ENCODE measurements around the gene NSD1.
"Not testable (repeated sequence)": the region's sequence is repeated elsewhere in the genome, so short reads cannot be mapped to it uniquely, and the experiment has no call there.

NSD1 gene

GRCh38 chr5:177232761-177233160 is 99.2 kb downstream of the NSD1 start:
- H3K27ac Mint-ChIP-seq = no peak overlapping the region
- no peak for ATAC-seq (replicated peaks)
- no peak for DNase-seq

GRCh38 chr5:177233206-177233605 is 99.6 kb downstream of the NSD1 start:
- no peak for DNase-seq
- H3K27ac Mint-ChIP-seq = no peak overlapping the region
- H3K9me3 Mint-ChIP-seq = no peaks in the 10 kb centered on the region
- peaks cover 7 to 17% of the 10 kb centered on the region in 2 donors for H3K4me1 Mint-ChIP-seq
- ATAC-seq (replicated peaks) = no peak
- peaks cover 20 to 29% of the 10 kb centered on the region in 2 donors for H3K36me3 Mint-ChIP-seq
- no peaks in the 10 kb centered on the region for H3K27me3 Mint-ChIP-seq
- H3K4me3 Mint-ChIP-seq = no peak overlapping the region

More at GRCh38 chr5:177232761-177233160, 99.2 kb downstream of the NSD1 start:
- H3K27me3 Mint-ChIP-seq = no peaks in the 10 kb centered on the region
- H3K9me3 Mint-ChIP-seq = no peaks in the 10 kb centered on the region
- no peak overlapping the region for H3K4me3 Mint-ChIP-seq
- H3K36me3 Mint-ChIP-seq = peaks cover 16 to 26% of the 10 kb centered on the region in 2 donors
- peaks cover 7 to 17% of the 10 kb centered on the region in 2 donors for H3K4me1 Mint-ChIP-seq

GRCh38 chr5:177233802-177234201 is 100.2 kb downstream of the NSD1 start:
- peaks cover 7 to 17% of the 10 kb centered on the region in 2 donors for H3K4me1 Mint-ChIP-seq
- no peak overlapping the region for H3K27ac Mint-ChIP-seq
- H3K9me3 Mint-ChIP-seq = no peaks in the 10 kb centered on the region
- no peaks in the 10 kb centered on the region for H3K27me3 Mint-ChIP-seq
- ATAC-seq (replicated peaks) (no peak), DNase-seq (no peak)
- H3K36me3 Mint-ChIP-seq = peaks cover 22 to 32% of the 10 kb centered on the region in 2 donors
- H3K4me3 Mint-ChIP-seq = no peak overlapping the region

GRCh38 chr5:177234841-177235240 is 101.3 kb downstream of the NSD1 start:
- H3K9me3 Mint-ChIP-seq = no peaks in the 10 kb centered on the region
- peaks cover 20 to 25% of the 10 kb centered on the region in 2 donors for H3K36me3 Mint-ChIP-seq
- H3K4me1 Mint-ChIP-seq = peaks cover 4 to 11% of the 10 kb centered on the region in 2 donors
- no peak overlapping the region for H3K27ac Mint-ChIP-seq
- H3K27me3 Mint-ChIP-seq = no peaks in the 10 kb centered on the region
- H3K4me3 Mint-ChIP-seq = no peak overlapping the region
- DNase-seq = no peak
- ATAC-seq (replicated peaks) = no peak

- H3K4me3 Mint-ChIP-seq = no peak overlapping the region
- no peaks in the 10 kb centered on the region for H3K4me1 Mint-ChIP-seq
- peaks cover 29 to 30% of the 10 kb centered on the region in 2 donors for H3K36me3 Mint-ChIP-seq
- H3K27me3 Mint-ChIP-seq = no peaks in the 10 kb centered on the region
- no peak overlapping the region for H3K27ac Mint-ChIP-seq
- H3K9me3 Mint-ChIP-seq = no peaks in the 10 kb centered on the region
- ATAC-seq (replicated peaks) (no peak), DNase-seq (no peak)
Observed at GRCh38 chr5:177241768-177242167, 108.2 kb downstream of the NSD1 start.

- H3K27me3 Mint-ChIP-seq = no peaks in the 10 kb centered on the region
- no peaks in the 10 kb centered on the region for H3K9me3 Mint-ChIP-seq
- no peaks in the 10 kb centered on the region for H3K4me1 Mint-ChIP-seq
- ATAC-seq (replicated peaks) = no peak
- peaks cover 34 to 35% of the 10 kb centered on the region in 2 donors for H3K36me3 Mint-ChIP-seq
- H3K4me3 Mint-ChIP-seq = no peak overlapping the region
- no peak for DNase-seq
- no peak overlapping the region for H3K27ac Mint-ChIP-seq
Observed at GRCh38 chr5:177242304-177242703, 108.7 kb downstream of the NSD1 start.

GRCh38 chr5:177249761-177250537 is 116.4 kb downstream of the NSD1 start:
- no peaks in the 10 kb centered on the region for H3K9me3 Mint-ChIP-seq
- no peak for DNase-seq
- no peaks in the 10 kb centered on the region for H3K4me1 Mint-ChIP-seq
- H3K27me3 Mint-ChIP-seq = no peaks in the 10 kb centered on the region
- H3K36me3 Mint-ChIP-seq = peaks cover 28 to 41% of the 10 kb centered on the region in 2 donors
- H3K27ac Mint-ChIP-seq = peak overlapping the region; percentile 47
- H3K4me3 Mint-ChIP-seq = no peak overlapping the region
- ATAC-seq (replicated peaks) = no peak

GRCh38 chr5:177253252-177253651 is 119.7 kb downstream of the NSD1 start:
- Mint-ChIP-seq H3K27me3 (no peaks in the 10 kb centered on the region), H3K36me3 (peaks cover 22 to 44% of the 10 kb centered on the region in 2 donors), H3K27ac (no peak overlapping the region), H3K4me3 (no peak overlapping the region), H3K9me3 (no peaks in the 10 kb centered on the region), H3K4me1 (no peaks in the 10 kb centered on the region)
- no peak for ATAC-seq (replicated peaks)
- DNase-seq = no peak

GRCh38 chr5:177256296-177256695 is 122.7 kb downstream of the NSD1 start:
- H3K4me1 Mint-ChIP-seq = peaks cover 0 to 6% of the 10 kb centered on the region in 2 donors
- ATAC-seq (replicated peaks) (no peak), DNase-seq (no peak)
- no peak overlapping the region for H3K27ac Mint-ChIP-seq
- no peaks in the 10 kb centered on the region for H3K9me3 Mint-ChIP-seq
- H3K27me3 Mint-ChIP-seq = no peaks in the 10 kb centered on the region
- no peak overlapping the region for H3K4me3 Mint-ChIP-seq
- H3K36me3 Mint-ChIP-seq = peaks cover 27 to 50% of the 10 kb centered on the region in 2 donors

GRCh38 chr5:177258711-177259110 is 125.1 kb downstream of the NSD1 start:
- H3K9me3 Mint-ChIP-seq; ATAC-seq (replicated peaks); H3K27me3 Mint-ChIP-seq; H3K4me3 Mint-ChIP-seq; DNase-seq; H3K4me1 Mint-ChIP-seq; H3K27ac Mint-ChIP-seq: not testable (repeated sequence)
- H3K36me3 Mint-ChIP-seq = peaks cover 30 to 41% of the 10 kb centered on the region in 2 donors

GRCh38 chr5:177260961-177261360 is 127.4 kb downstream of the NSD1 start:
- H3K27ac Mint-ChIP-seq = no peak overlapping the region
- peaks cover 36 to 37% of the 10 kb centered on the region in 2 donors for H3K36me3 Mint-ChIP-seq
- DNase-seq = no peak
- H3K4me1 Mint-ChIP-seq = peaks cover 0 to 6% of the 10 kb centered on the region in 2 donors
- no peak for ATAC-seq (replicated peaks)
- no peaks in the 10 kb centered on the region for H3K9me3 Mint-ChIP-seq
- no peaks in the 10 kb centered on the region for H3K27me3 Mint-ChIP-seq
- H3K4me3 Mint-ChIP-seq = no peak overlapping the region

- DNase-seq (no peak), ATAC-seq (replicated peaks) (no peak)
- Mint-ChIP-seq H3K27me3 (no peaks in the 10 kb centered on the region), H3K9me3 (no peaks in the 10 kb centered on the region), H3K4me3 (no peak overlapping the region), H3K36me3 (peaks cover 39% of the 10 kb centered on the region in 2 donors), H3K4me1 (peaks cover 0 to 6% of the 10 kb centered on the region in 2 donors), H3K27ac (no peak overlapping the region)
Observed at GRCh38 chr5:177261510-177261909, 127.9 kb downstream of the NSD1 start.

GRCh38 chr5:177264178-177264577 is 130.6 kb downstream of the NSD1 start:
- Mint-ChIP-seq H3K27me3 (no peaks in the 10 kb centered on the region), H3K36me3 (peaks cover 30 to 35% of the 10 kb centered on the region in 2 donors), H3K4me1 (peaks cover 0 to 4% of the 10 kb centered on the region in 2 donors), H3K4me3 (no peak overlapping the region), H3K9me3 (no peaks in the 10 kb centered on the region), H3K27ac (no peak overlapping the region)
- ATAC-seq (replicated peaks) (no peak), DNase-seq (no peak)

- H3K4me1 Mint-ChIP-seq = no peaks in the 10 kb centered on the region
- no peak for ATAC-seq (replicated peaks)
- H3K27me3 Mint-ChIP-seq = no peaks in the 10 kb centered on the region
Observed at GRCh38 chr5:177265395-177265794, 131.8 kb downstream of the NSD1 start.

GRCh38 chr5:177269232-177269895 is 135.8 kb downstream of the NSD1 start:
- no peaks in the 10 kb centered on the region for H3K9me3 Mint-ChIP-seq
- ATAC-seq (replicated peaks) (no peak), DNase-seq (no peak)
- no peaks in the 10 kb centered on the region for H3K27me3 Mint-ChIP-seq
- H3K27ac Mint-ChIP-seq = no peak overlapping the region
- no peak overlapping the region for H3K4me3 Mint-ChIP-seq
- peaks cover 41 to 44% of the 10 kb centered on the region in 2 donors for H3K36me3 Mint-ChIP-seq
- no peaks in the 10 kb centered on the region for H3K4me1 Mint-ChIP-seq

More at GRCh38 chr5:177265395-177265794, 131.8 kb downstream of the NSD1 start:
- H3K36me3 Mint-ChIP-seq = peaks cover 27 to 39% of the 10 kb centered on the region in 2 donors
- DNase-seq = no peak
- H3K9me3 Mint-ChIP-seq = no peaks in the 10 kb centered on the region
- no peak overlapping the region for H3K27ac Mint-ChIP-seq
- no peak overlapping the region for H3K4me3 Mint-ChIP-seq

Measured in stimulated activated naive B cell treated with anti-CD40 and anti-IgM and Interleukin-4, amounts not matched to agents 10 μg/mL and 1 μg/mL and 100 μg/mL, for 72 hours (primary cell).